CD4-positive, alpha-beta T cell treated with Interleukin-1 beta for 1 hour (primary cell): ENCODE results near the gene RHOB.
A peak's percentile ranks its signal among the peaks of the same experiment; 100 is the strongest.

Source experiments
- DNase-seq, 2 donors: peaks; one replicate each; pipeline ENCODE4 v3.0.0-alpha.2; 2020 to 2022

The RHOB gene

GRCh38 chr2:20439503-20439902, 7.4 kb upstream of the RHOB start:
- peak; percentile 28 to 63 for DNase-seq

- DNase-seq: no peak
Measured at GRCh38 chr2:20440001-20440560, 6.8 kb upstream of the RHOB start.

GRCh38 chr2:20443276-20443920, 3.5 kb upstream of the RHOB start:
- peak in 1 of 2 donors; percentile 46 for DNase-seq

- DNase-seq: no peak
Measured at GRCh38 chr2:20444101-20444992, 2.5 kb upstream of the RHOB start.

- DNase-seq: no peak
Measured at GRCh38 chr2:20444993-20445910, 1.6 kb upstream of the RHOB start.

GRCh38 chr2:20446255-20446916, 488 bp upstream of the RHOB start:
- DNase-seq: no peak

GRCh38 chr2:20447437-20448245, 767 bp downstream of the RHOB start:
- peak in 1 of 2 donors; percentile 35 for DNase-seq

GRCh38 chr2:20448246-20448976, 1.5 kb downstream of the RHOB start:
- no peak for DNase-seq

- no peak for DNase-seq
Measured at GRCh38 chr2:20448977-20449306, 2.1 kb downstream of the RHOB start.

- no peak for DNase-seq
Measured at GRCh38 chr2:20449501-20450200, 2.8 kb downstream of the RHOB start.

GRCh38 chr2:20450201-20450999, 3.5 kb downstream of the RHOB start:
- DNase-seq: no peak

GRCh38 chr2:20451000-20451290, 4.1 kb downstream of the RHOB start:
- no peak for DNase-seq

- DNase-seq: no peak
Measured at GRCh38 chr2:20451341-20451740, 4.5 kb downstream of the RHOB start.

- no peak for DNase-seq
Measured at GRCh38 chr2:20451761-20452499, 5.1 kb downstream of the RHOB start.

- no peak for DNase-seq
Measured at GRCh38 chr2:20452551-20452950, 5.7 kb downstream of the RHOB start.

GRCh38 chr2:20453087-20453486, 6.2 kb downstream of the RHOB start:
- DNase-seq: no peak

GRCh38 chr2:20454036-20454981, 7.4 kb downstream of the RHOB start:
- no peak for DNase-seq
